Caco-2 (cell line): ENCODE measurements around the gene C1QL2. TPM values are rescaled to one million over a fixed set of nuclear protein-coding genes. Genes with fewer than 3 reads are reported as not detected.

Experiments used
- BruUV-seq: library from RNA; stranded (reverse); fragments of 400-500 nt; replicated peaks from 2 replicates; lab custom pipeline; 2021; lab: Mats Ljungman, UMichigan
- CTCF ChIA-PET: fragments of 300-600 bp; sonication (Branson Sonifier 250); formaldehyde crosslinking; loops from one replicate; lab custom pipeline; 2022; ENCODE audit warnings: antibody characterized with exemption; lab: Charles Lee
- POLR2A ChIA-PET: fragments of 300-600 bp; sonication (Branson Sonifier 250); formaldehyde crosslinking; loops from one replicate; lab custom pipeline; 2022; ENCODE audit warnings: antibody characterized with exemption; lab: Charles Lee
- DNase-seq, 2 experiments: peaks; one replicate each; pipeline versions ENCODE4 v3.0.0 to v3.0.0-alpha.2; 2020 to 2022
- H3K27me3 ChIP-seq: replicated peaks from 2 replicates; pipeline ENCODE4 v1.6.0; 2011; ENCODE audit warnings: low read length; ENCODE audit not compliant: control insufficient read depth, insufficient read depth
- H3K36me3 ChIP-seq: 2 replicates; pipeline ENCODE4 v1.5.1; 2011; ENCODE audit warnings: low read length; ENCODE audit not compliant: control insufficient read depth, insufficient read depth
- H3K4me1 ChIP-seq: fragments of 250-450 bp; sonication (Bioruptor Pico); 2 replicates; pipeline ENCODE4 v1.5.1; 2020; ENCODE audit warnings: mild to moderate bottlenecking
- H3K4me3 ChIP-seq: 2 replicates; pipeline ENCODE4 v1.5.1; 2011; ENCODE audit warnings: low read depth, mild to moderate bottlenecking, control low read depth, low read length
- H3K9me3 ChIP-seq: fragments of 250-450 bp; sonication (Bioruptor Pico); 2 replicates; pipeline ENCODE4 v1.5.1; 2020; ENCODE audit warnings: mild to moderate bottlenecking, moderate library complexity
- H3K27ac Mint-ChIP-seq: one replicate; pipeline ENCODE4 v1.8.0; 2022; ENCODE audit warnings: mixed read lengths; ENCODE audit not compliant: unreplicated experiment
- H3K27me3 Mint-ChIP-seq: one replicate; pipeline ENCODE4 v1.8.0; 2022; ENCODE audit warnings: mixed read lengths; ENCODE audit not compliant: insufficient read depth, unreplicated experiment
- H3K36me3 Mint-ChIP-seq: one replicate; pipeline ENCODE4 v1.8.0; 2022; ENCODE audit warnings: mild to moderate bottlenecking, mixed read lengths; ENCODE audit not compliant: insufficient read depth, unreplicated experiment
- H3K4me1 Mint-ChIP-seq: one replicate; pipeline ENCODE4 v1.8.0; 2022; ENCODE audit warnings: low read depth, mixed read lengths; ENCODE audit not compliant: unreplicated experiment
- H3K4me3 Mint-ChIP-seq: one replicate; pipeline ENCODE4 v1.8.0; 2022; ENCODE audit warnings: mild to moderate bottlenecking, moderate library complexity, mixed read lengths; ENCODE audit not compliant: unreplicated experiment
- H3K9me3 Mint-ChIP-seq: one replicate; pipeline ENCODE4 v1.8.0; 2022; ENCODE audit warnings: mixed read lengths; ENCODE audit not compliant: unreplicated experiment
- intact Hi-C: fragments of 100-400 bp; cut with micrococcal nuclease; formaldehyde crosslinking; loops from one replicate; pipeline ENCODE4 v1.10.0; 2022; ENCODE audit not compliant: unreplicated experiment
- total RNA-seq: library from RNA; stranded (reverse); gene quantifications from 2 replicates; pipeline ENCODE4 v1.2.3, GENCODE V29; 2022
- TF ChIP-seq, protein P1 (sequence below), 2 experiments: fragments of 200-600 bp in 1 of 2; IDR thresholded peaks; 1 replicate in 1 of 2; 2 replicates in 1 of 2; pipeline versions ENCODE4 v1.5.1 to v1.8.0; 2011 to 2022; ENCODE audit warnings: antibody characterized with exemption in 1 of 2, control low read depth in 1 of 2, inconsistent platforms in 1 of 2, low read depth in 1 of 2, low read length in 1 of 2, mild to moderate bottlenecking in 1 of 2, moderate library complexity in 1 of 2; ENCODE audit not compliant: insufficient read depth in 1 of 2, severe bottlenecking in 1 of 2, unreplicated experiment in 1 of 2

C1QL2 gene
- total RNA-seq, 1 experiment from 2014 or later: not detected

DNA sequence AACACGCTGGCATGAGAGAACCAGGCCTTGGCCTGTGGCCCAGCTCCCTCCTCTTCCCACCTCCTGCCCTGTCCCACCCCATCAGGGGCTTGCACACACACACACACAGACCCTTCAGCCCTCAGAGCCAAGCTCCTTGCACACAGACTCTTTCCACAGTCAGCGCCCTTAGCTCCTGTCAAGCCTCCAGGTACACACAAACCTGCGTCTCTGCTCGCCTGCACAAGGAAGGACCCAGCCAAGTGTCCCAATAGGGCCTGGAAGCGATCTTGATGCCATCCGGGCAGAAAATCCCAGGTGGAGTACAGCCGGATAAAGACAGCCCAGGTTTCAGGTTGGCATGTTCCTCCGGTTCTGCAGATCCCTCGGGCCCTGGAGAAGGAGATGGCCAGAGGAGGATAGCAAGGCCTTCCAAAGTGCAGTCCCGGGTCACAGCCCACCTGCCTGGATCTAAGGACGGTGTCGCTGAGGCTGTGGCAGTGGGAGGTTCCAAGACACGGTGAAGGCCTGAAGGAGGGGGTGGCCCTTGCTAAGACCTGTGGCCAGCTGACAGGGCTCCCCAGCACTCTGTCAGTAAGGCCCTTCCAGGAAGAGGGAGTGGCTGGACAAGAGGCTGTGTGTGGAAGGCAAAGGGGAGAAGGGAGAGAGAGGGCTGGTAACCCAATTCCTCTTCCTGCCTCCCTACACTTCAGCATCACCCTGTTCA lies 46.6 kb upstream of the C1QL2 start:
- Mint-ChIP-seq H3K27ac (no peak overlapping the region), H3K36me3 (no peaks in the 10 kb centered on the region), H3K4me1 (no peaks in the 10 kb centered on the region), H3K27me3 (no peaks in the 10 kb centered on the region), H3K4me3 (no peak overlapping the region), H3K9me3 (no peaks in the 10 kb centered on the region)
- Histone ChIP-seq H3K4me3 (no peak overlapping the region), H3K36me3 (no peaks in the 10 kb centered on the region), H3K4me1 (no peaks in the 10 kb centered on the region), H3K27me3 (no peaks in the 10 kb centered on the region), H3K9me3 (no peaks in the 10 kb centered on the region)
- BruUV-seq: no TSS peak
- ChIA-PET POLR2A (no interaction called here), CTCF (interaction anchor here (1.0 kb wide), 1 partner anchor 86 kb away, joined by 3 read pairs; no protein-coding TSS in a partner anchor)
- no peak for DNase-seq
- TF ChIP-seq, protein P1, sequence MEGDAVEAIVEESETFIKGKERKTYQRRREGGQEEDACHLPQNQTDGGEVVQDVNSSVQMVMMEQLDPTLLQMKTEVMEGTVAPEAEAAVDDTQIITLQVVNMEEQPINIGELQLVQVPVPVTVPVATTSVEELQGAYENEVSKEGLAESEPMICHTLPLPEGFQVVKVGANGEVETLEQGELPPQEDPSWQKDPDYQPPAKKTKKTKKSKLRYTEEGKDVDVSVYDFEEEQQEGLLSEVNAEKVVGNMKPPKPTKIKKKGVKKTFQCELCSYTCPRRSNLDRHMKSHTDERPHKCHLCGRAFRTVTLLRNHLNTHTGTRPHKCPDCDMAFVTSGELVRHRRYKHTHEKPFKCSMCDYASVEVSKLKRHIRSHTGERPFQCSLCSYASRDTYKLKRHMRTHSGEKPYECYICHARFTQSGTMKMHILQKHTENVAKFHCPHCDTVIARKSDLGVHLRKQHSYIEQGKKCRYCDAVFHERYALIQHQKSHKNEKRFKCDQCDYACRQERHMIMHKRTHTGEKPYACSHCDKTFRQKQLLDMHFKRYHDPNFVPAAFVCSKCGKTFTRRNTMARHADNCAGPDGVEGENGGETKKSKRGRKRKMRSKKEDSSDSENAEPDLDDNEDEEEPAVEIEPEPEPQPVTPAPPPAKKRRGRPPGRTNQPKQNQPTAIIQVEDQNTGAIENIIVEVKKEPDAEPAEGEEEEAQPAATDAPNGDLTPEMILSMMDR (IDR thresholded peaks at IDR 0.05; ENCODE audit: insufficient read depth in 1 of 2, low read depth in 1 of 2, low read length in 1 of 2, severe bottlenecking in 1 of 2, unreplicated experiment in 1 of 2): no peak
- intact Hi-C loops: no loop called here

DNA sequence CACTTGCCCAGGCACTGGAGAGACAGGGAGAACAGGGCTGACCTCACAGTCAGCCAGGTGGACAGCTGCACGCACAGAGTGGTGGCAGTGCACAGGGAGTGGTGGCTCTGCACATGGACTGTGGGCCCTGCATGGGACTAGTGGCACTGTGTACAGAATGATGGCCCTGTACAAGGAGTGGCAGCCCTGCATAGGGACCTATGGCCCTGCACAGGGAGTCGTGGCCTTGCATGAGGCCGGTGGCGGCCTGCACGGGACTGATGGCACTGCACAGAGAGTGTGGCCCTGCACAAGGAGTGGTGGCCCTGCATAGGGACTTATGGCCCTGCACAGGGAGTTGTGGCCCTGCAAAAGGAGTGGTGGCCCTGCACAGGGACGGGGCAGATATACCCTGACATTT lies 46.0 kb upstream of the C1QL2 start:
- TF ChIP-seq, protein P1 (IDR thresholded peaks at IDR 0.05; ENCODE audit: insufficient read depth in 1 of 2, low read depth in 1 of 2, low read length in 1 of 2, severe bottlenecking in 1 of 2, unreplicated experiment in 1 of 2): no peak
- POLR2A ChIA-PET: no interaction called here
- Mint-ChIP-seq H3K9me3 (no peaks in the 10 kb centered on the region), H3K36me3 (no peaks in the 10 kb centered on the region), H3K27me3 (no peaks in the 10 kb centered on the region), H3K27ac (no peak overlapping the region), H3K4me1 (no peaks in the 10 kb centered on the region), H3K4me3 (no peak overlapping the region)
- H3K27me3 ChIP-seq: no peaks in the 10 kb centered on the region
- CTCF ChIA-PET: no interaction called here
- no peaks in the 10 kb centered on the region for H3K36me3 ChIP-seq
- H3K9me3 ChIP-seq: no peaks in the 10 kb centered on the region
- no peaks in the 10 kb centered on the region for H3K4me1 ChIP-seq
- BruUV-seq: no TSS peak
- no peak overlapping the region for H3K4me3 ChIP-seq
- no peak for DNase-seq
- intact Hi-C loops: no loop called here

DNA sequence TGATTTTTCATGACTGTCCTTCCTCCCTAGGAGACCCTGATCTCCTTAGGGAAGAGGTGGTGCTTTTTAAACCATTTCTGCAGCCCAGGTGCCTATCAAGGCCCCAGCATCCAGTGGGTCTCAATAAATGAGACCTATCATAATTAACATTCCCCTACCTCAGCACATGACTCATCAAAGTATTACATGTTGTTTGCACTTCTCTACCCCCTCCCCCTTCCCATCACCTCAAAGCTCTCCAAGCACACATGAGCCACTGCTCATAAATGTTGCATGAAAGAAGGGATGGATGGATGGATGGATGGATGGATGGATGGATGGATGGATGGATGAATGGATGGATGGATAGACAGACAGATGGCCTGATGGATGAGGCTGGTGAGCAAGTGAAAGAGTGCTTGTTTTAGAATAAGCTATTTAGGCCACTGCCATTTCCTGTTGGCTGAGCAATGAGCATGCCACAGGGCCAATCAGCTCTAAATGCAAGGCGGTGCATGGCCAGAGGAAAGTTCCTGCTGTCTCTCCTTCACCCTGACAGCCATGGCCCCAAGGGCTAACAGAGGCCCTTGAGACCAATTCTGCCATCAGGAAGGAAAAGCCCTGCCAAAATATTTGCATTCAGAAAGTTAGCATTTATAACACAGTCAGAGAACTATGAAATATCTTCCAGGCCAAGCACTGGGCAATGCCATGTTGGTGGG lies 44.2 kb upstream of the C1QL2 start:
- peaks cover 15% of the 10 kb centered on the region for H3K4me1 ChIP-seq
- POLR2A ChIA-PET: no interaction called here

More for the DNA sequence above, 44.2 kb upstream of the C1QL2 start:
- Mint-ChIP-seq H3K9me3 (no peaks in the 10 kb centered on the region), H3K27ac (no peak overlapping the region), H3K27me3 (no peaks in the 10 kb centered on the region), H3K4me1 (peaks cover 16% of the 10 kb centered on the region), H3K4me3 (no peak overlapping the region), H3K36me3 (no peaks in the 10 kb centered on the region)
- Histone ChIP-seq H3K4me3 (no peak overlapping the region), H3K36me3 (no peaks in the 10 kb centered on the region), H3K27me3 (no peaks in the 10 kb centered on the region), H3K9me3 (no peaks in the 10 kb centered on the region)
- no peak for DNase-seq
- CTCF ChIA-PET: no interaction called here
- intact Hi-C loops: no loop called here
- TF ChIP-seq, protein P1 (IDR thresholded peaks at IDR 0.05; ENCODE audit: insufficient read depth in 1 of 2, low read depth in 1 of 2, low read length in 1 of 2, severe bottlenecking in 1 of 2, unreplicated experiment in 1 of 2): no peak
- BruUV-seq: no TSS peak
